Measurements from ENCODE around the gene STARD13. TPM values are rescaled to one million over a fixed set of nuclear protein-coding genes. Genes with fewer than 3 reads are reported as not detected.

STARD13 gene
- total and polyA plus RNA-seq, 12 donors = 7.1 to 38.3 (median 27.8) TPM

DNA sequence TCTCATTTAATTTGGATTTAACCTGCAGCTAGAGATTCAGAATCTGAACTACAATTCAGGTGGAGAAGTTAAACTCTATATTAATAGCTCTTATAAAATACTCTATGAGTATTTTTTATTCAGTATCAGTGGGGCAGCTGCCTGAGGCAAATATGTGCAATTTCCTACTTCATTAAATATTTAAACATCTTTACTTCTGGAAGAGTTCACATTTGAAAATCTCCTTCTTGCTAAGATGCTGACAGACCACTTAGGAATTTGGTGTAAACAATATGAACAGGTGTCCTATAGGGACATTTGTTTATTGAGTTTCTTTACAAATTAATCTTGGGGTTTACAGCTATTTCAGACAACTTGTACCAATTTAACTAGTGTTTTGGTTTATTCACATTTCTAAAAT is 20.4 kb downstream of the STARD13 start:
- H3K36me3 ChIP-seq = peaks cover 0 to 8% (median 0%) of the 10 kb centered on the region in 9 donors
- DNase-seq = no peak
- no peaks in the 10 kb centered on the region for H3K27me3 ChIP-seq
- TF ChIP-seq, protein P1, sequence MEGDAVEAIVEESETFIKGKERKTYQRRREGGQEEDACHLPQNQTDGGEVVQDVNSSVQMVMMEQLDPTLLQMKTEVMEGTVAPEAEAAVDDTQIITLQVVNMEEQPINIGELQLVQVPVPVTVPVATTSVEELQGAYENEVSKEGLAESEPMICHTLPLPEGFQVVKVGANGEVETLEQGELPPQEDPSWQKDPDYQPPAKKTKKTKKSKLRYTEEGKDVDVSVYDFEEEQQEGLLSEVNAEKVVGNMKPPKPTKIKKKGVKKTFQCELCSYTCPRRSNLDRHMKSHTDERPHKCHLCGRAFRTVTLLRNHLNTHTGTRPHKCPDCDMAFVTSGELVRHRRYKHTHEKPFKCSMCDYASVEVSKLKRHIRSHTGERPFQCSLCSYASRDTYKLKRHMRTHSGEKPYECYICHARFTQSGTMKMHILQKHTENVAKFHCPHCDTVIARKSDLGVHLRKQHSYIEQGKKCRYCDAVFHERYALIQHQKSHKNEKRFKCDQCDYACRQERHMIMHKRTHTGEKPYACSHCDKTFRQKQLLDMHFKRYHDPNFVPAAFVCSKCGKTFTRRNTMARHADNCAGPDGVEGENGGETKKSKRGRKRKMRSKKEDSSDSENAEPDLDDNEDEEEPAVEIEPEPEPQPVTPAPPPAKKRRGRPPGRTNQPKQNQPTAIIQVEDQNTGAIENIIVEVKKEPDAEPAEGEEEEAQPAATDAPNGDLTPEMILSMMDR (IDR thresholded peaks at IDR 0.05) = no peak
- intact Hi-C loops (cut with DNase I) = no loop called here
- no peak for ATAC-seq
- peak overlapping the region in 5 of 10 donors; percentile 37 to 79 (median 63) for H3K27ac ChIP-seq
- H3K4me1 ChIP-seq = peaks cover 14 to 97% (median 79%) of the 10 kb centered on the region in 9 donors
- no peaks in the 10 kb centered on the region for H3K9me3 ChIP-seq
- no peak overlapping the region for H3K4me3 ChIP-seq

DNA sequence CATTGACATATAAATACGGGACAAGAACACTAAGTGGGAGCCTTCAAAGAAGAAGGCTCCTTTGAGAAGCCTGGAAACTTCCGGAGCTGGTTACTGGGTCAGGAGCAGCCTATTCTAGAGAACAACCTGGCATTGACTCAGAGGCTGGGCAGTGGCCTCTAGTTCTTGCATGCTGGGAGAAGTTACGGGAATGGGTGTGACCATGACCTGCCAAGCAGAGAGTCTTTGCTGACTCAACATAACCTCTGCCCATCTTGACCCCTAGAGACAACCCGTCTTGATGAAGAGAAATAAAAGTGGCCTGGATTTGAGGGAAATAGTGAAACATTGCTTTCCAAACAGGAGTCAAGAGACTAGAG is 21.0 kb downstream of the STARD13 start:
- TF ChIP-seq, protein P1 (IDR thresholded peaks at IDR 0.05) = no peak
- Histone ChIP-seq H3K27me3 (no peaks in the 10 kb centered on the region), H3K27ac (peak overlapping the region in 9 of 10 donors; percentile 30 to 79 (median 54)), H3K36me3 (peaks cover 0 to 6% (median 0%) of the 10 kb centered on the region in 9 donors), H3K4me3 (no peak overlapping the region), H3K9me3 (no peaks in the 10 kb centered on the region), H3K4me1 (peaks cover 17 to 97% (median 81%) of the 10 kb centered on the region in 9 donors)
- intact Hi-C loops (cut with DNase I) = no loop called here
- no peak for DNase-seq
- ATAC-seq = peak in 1 of 8 donors; percentile 56
- 82 to 85% methylated on average over 4 of the region's 4 CpGs for WGBS, 2 donors

DNA sequence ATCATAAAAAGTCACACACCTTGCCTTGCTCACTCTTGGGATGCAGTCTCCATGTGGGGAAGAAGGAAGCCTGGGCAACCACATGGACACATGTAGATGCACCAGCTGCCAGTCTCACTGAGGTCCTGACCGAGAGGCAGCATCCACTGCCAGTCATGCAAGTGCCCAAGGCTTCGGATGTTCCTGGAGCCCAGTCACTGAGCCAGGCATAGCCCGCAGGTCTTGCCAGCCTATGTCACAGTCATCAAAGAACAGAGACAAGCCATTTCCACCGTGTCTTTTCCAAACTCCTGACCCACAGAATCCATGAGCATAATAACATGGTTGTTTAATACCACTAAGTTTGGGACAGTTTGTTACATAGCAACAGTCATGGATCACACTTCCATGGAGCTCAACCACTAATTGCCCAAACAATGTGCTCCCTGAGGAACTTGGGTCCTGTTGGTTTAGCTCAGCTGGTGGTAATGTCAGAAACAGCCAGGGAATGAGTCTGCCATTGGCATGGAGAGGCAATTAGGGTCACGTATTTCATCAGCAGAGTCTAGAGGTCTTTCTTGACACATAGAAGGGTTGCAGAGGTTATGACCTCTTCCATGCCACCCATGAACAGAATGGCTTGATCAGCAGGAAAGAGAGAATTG is 21.5 kb downstream of the STARD13 start:
- H3K27ac ChIP-seq = peak overlapping the region; percentile 30 to 79 (median 54)
- H3K27me3 ChIP-seq = no peaks in the 10 kb centered on the region
- peaks cover 0 to 5% (median 0%) of the 10 kb centered on the region in 9 donors for H3K36me3 ChIP-seq
- TF ChIP-seq, protein P1 (IDR thresholded peaks at IDR 0.05) = no peak
- no peak overlapping the region for H3K4me3 ChIP-seq
- H3K9me3 ChIP-seq = no peaks in the 10 kb centered on the region
- 88 to 91% methylated on average over 5 of the region's 5 CpGs for WGBS, 2 donors
- H3K4me1 ChIP-seq = peaks cover 17 to 97% (median 81%) of the 10 kb centered on the region in 9 donors
- no peak for DNase-seq
- intact Hi-C loops (cut with DNase I) = no loop called here
- peak in 2 of 8 donors; percentile 34 to 49 for ATAC-seq

DNA sequence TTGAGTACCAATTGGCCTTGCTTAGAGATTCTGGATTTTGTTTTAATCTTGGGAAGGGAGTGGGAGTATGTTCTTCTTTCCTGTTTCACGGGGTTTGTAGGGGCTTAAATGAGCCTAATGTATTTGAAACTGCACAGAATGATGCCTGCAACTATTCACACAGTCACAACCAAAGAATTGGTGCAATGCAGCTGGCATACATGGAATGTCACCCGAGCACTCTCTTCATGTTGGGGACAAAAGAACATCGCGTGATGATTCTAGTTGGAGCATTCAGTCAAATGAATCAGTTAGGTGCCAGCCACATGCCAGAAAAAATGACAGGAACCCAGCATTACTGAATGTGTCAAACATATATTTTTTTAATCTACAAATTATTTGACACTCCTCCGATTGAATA is 22.1 kb downstream of the STARD13 start:
- H3K36me3 ChIP-seq = peaks cover 0 to 2% (median 0%) of the 10 kb centered on the region in 9 donors
- H3K27me3 ChIP-seq = no peaks in the 10 kb centered on the region
- H3K4me3 ChIP-seq = no peak overlapping the region
- peak overlapping the region in 8 of 10 donors; percentile 14 to 79 (median 58) for H3K27ac ChIP-seq
- H3K4me1 ChIP-seq = peaks cover 20 to 97% (median 86%) of the 10 kb centered on the region in 9 donors
- TF ChIP-seq, protein P1 (IDR thresholded peaks at IDR 0.05) = no peak
- DNase-seq (no peak), ATAC-seq (peak in 3 of 8 donors; percentile 50 to 76 (median 55))
- no peaks in the 10 kb centered on the region for H3K9me3 ChIP-seq
- WGBS, 2 donors = 50 to 65% methylated on average over 5 of the region's 5 CpGs
- intact Hi-C loops (cut with DNase I) = no loop called here
